H1 (cell line): ENCODE measurements around the gene SIGLEC6. TPM values are rescaled to one million over a fixed set of nuclear protein-coding genes. Genes with fewer than 3 reads are reported as not detected.

Experiments
- CTCF ChIA-PET: fragments of 300-600 bp; sonication (Branson Sonifier 250); formaldehyde crosslinking; loops from one replicate; lab custom pipeline; 2021; ENCODE audit not compliant: partially characterized antibody; lab: Charles Lee
- POLR2A ChIA-PET: fragments of 300-600 bp; sonication (Branson Sonifier 250); formaldehyde crosslinking; loops from one replicate; lab custom pipeline; 2021; ENCODE audit warnings: inconsistent platforms; ENCODE audit not compliant: partially characterized antibody; lab: Charles Lee
- DNase-seq, 2 experiments: peaks; one replicate each; pipeline versions ENCODE4 v3.0.0 to v3.0.0-alpha.2; 2010 to 2022; ENCODE audit warnings: low spot score in 2 of 2, low read depth in 1 of 2, mixed read lengths in 1 of 2
- FAIRE-seq: peaks from 2 replicates; lab custom pipeline; 2011; peaks lifted over from hg19 to GRCh38; lab: Jason Lieb, UNC
- H2AFZ ChIP-seq: 2 replicates; pipeline ENCODE4 v1.8.1; 2012; ENCODE audit warnings: low read length, inconsistent platforms
- H2AK5ac ChIP-seq: 2 replicates; pipeline ENCODE4 v1.6.1; 2013; ENCODE audit warnings: low read depth, low read length
- H2BK120ac ChIP-seq: replicated peaks from 2 replicates; pipeline ENCODE3; 2013; ENCODE audit warnings: low read depth, low read length, inconsistent platforms
- H2BK12ac ChIP-seq: 2 replicates; pipeline ENCODE4 v1.6.1; 2013; ENCODE audit warnings: low read depth, low read length
- H2BK15ac ChIP-seq: 2 replicates; pipeline ENCODE4 v1.6.1; 2013; ENCODE audit warnings: low read length
- H2BK20ac ChIP-seq: 2 replicates; pipeline ENCODE4 v1.6.1; 2013; ENCODE audit warnings: low read length
- H2BK5ac ChIP-seq: 2 replicates; pipeline ENCODE4 v1.6.1; 2013; ENCODE audit warnings: low read depth, low read length
- H3K14ac ChIP-seq: 2 replicates; pipeline ENCODE4 v1.6.1; 2013; ENCODE audit warnings: inconsistent platforms; ENCODE audit not compliant: insufficient read length
- H3K18ac ChIP-seq: 2 replicates; pipeline ENCODE4 v1.6.1; 2013; ENCODE audit warnings: low read length; ENCODE audit errors: extremely low read depth
- H3K23ac ChIP-seq: 2 replicates; pipeline ENCODE4 v1.6.1; 2013; ENCODE audit warnings: inconsistent platforms; ENCODE audit not compliant: insufficient read length
- H3K23me2 ChIP-seq: 2 replicates; pipeline ENCODE4 v1.6.1; 2013; ENCODE audit warnings: low read depth, low read length
- H3K27ac ChIP-seq: 2 replicates; pipeline ENCODE4 v1.6.1; 2011; ENCODE audit warnings: low read depth, low read length, inconsistent platforms
- H3K27me3 ChIP-seq, 4 experiments: replicated peaks in 1 of 4; 1 replicate in 1 of 4; 2 replicates in 3 of 4; pipeline versions ENCODE4 v1.6.1 to v1.8.1; 2011 to 2013; ENCODE audit warnings: low read length in 3 of 4, mild to moderate bottlenecking in 3 of 4, inconsistent platforms in 2 of 4, mixed read lengths in 2 of 4, moderate library complexity in 1 of 4; ENCODE audit not compliant: control insufficient read depth in 3 of 4, insufficient read depth in 3 of 4; ENCODE audit errors: extremely low read depth in 1 of 4
- H3K36me3 ChIP-seq, 4 experiments: 2 replicates each; pipeline versions ENCODE4 v1.6.1 to v1.8.1; 2011 to 2013; ENCODE audit warnings: mild to moderate bottlenecking in 4 of 4, low read length in 3 of 4, moderate library complexity in 2 of 4, control low read depth in 1 of 4, inconsistent platforms in 1 of 4; ENCODE audit not compliant: insufficient read depth in 4 of 4, control insufficient read depth in 2 of 4
- H3K4ac ChIP-seq: replicated peaks from 2 replicates; pipeline ENCODE3; 2013; ENCODE audit warnings: low read length, low read depth, mixed read lengths, inconsistent platforms; ENCODE audit not compliant: insufficient read length
- H3K4me1 ChIP-seq, 4 experiments: replicated peaks in 1 of 4; 1 replicate in 1 of 4; 2 replicates in 3 of 4; pipeline versions ENCODE4 v1.6.1 to v1.8.1; 2011 to 2013; ENCODE audit warnings: low read length in 3 of 4, inconsistent platforms in 2 of 4, mixed read lengths in 1 of 4; ENCODE audit not compliant: insufficient read depth in 4 of 4, control insufficient read depth in 3 of 4
- H3K4me2 ChIP-seq, 2 experiments: 2 replicates each; pipeline versions ENCODE4 v1.6.1 to v1.8.1; 2011 to 2013; ENCODE audit warnings: low read depth in 2 of 2, low read length in 2 of 2, control low read depth in 1 of 2, inconsistent platforms in 1 of 2, mild to moderate bottlenecking in 1 of 2; ENCODE audit not compliant: insufficient read depth in 1 of 2
- H3K4me3 ChIP-seq, 4 experiments: fragments of 200-600, 300-600 bp in 1 of 4; sonication (generic), shearing (Covaris generic), sonication (Bioruptor Twin) in 1 of 4; 2 replicates each; pipeline versions ENCODE4 v1.5.1 to v1.8.1; 2011 to 2016; ENCODE audit warnings: low read length in 4 of 4, low read depth in 3 of 4, control low read depth in 2 of 4, inconsistent platforms in 2 of 4, mild to moderate bottlenecking in 2 of 4, mixed read lengths in 1 of 4, moderate library complexity in 1 of 4; ENCODE audit not compliant: insufficient read depth in 2 of 4; ENCODE audit errors: extremely low read depth in 1 of 4
- H3K56ac ChIP-seq: replicated peaks from 2 replicates; pipeline ENCODE3; 2013; ENCODE audit warnings: low read depth, mild to moderate bottlenecking, mixed read lengths, low read length, inconsistent platforms; ENCODE audit not compliant: insufficient read length
- H3K79me1 ChIP-seq: 2 replicates; pipeline ENCODE4 v1.6.1; 2013; ENCODE audit warnings: low read depth, low read length, control low read depth
- H3K79me2 ChIP-seq, 2 experiments: 2 replicates each; pipeline versions ENCODE4 v1.6.1 to v1.8.1; 2012 to 2013; ENCODE audit warnings: low read length in 2 of 2, mild to moderate bottlenecking in 2 of 2, inconsistent platforms in 1 of 2; ENCODE audit not compliant: insufficient read depth in 2 of 2, control insufficient read depth in 1 of 2
- H3K9ac ChIP-seq, 4 experiments: replicated peaks in 1 of 4; 1 replicate in 1 of 4; 2 replicates in 3 of 4; pipeline versions ENCODE4 v1.6.1 to v1.8.1; 2011 to 2013; ENCODE audit warnings: low read depth in 3 of 4, low read length in 3 of 4, control low read depth in 2 of 4, mild to moderate bottlenecking in 2 of 4, moderate library complexity in 2 of 4, inconsistent platforms in 1 of 4; ENCODE audit errors: extremely low read depth in 1 of 4
- H3K9me3 ChIP-seq, 2 experiments: 2 replicates each; pipeline versions ENCODE4 v1.6.1 to v1.8.1; 2012 to 2013; ENCODE audit warnings: mild to moderate bottlenecking in 2 of 2, moderate library complexity in 2 of 2, control low read depth in 1 of 2, inconsistent platforms in 1 of 2, low read depth in 1 of 2, low read length in 1 of 2, mixed read lengths in 1 of 2; ENCODE audit not compliant: insufficient read depth in 2 of 2
- H4K20me1 ChIP-seq, 2 experiments: replicated peaks in 1 of 2; 2 replicates each; pipeline versions ENCODE3 to v1.8.1; 2011 to 2013; ENCODE audit warnings: inconsistent platforms in 2 of 2, low read length in 2 of 2, mild to moderate bottlenecking in 1 of 2; ENCODE audit not compliant: insufficient read depth in 2 of 2, control insufficient read depth in 1 of 2
- H4K5ac ChIP-seq: 2 replicates; pipeline ENCODE4 v1.6.1; 2013; ENCODE audit warnings: low read length, low read depth, mixed read lengths, inconsistent platforms; ENCODE audit not compliant: insufficient read length
- H4K8ac ChIP-seq: 2 replicates; pipeline ENCODE4 v1.8.0; 2013; ENCODE audit warnings: mild to moderate bottlenecking, moderate library complexity, low read length, inconsistent platforms; ENCODE audit not compliant: insufficient read depth; ENCODE audit errors: extremely low read depth
- H4K91ac ChIP-seq: replicated peaks from 2 replicates; pipeline ENCODE3; 2013; ENCODE audit warnings: low read length, mixed read lengths, inconsistent platforms; ENCODE audit not compliant: insufficient read length
- ASH2L ChIP-seq: fragments of 200-600, 300-600 bp; sonication (generic); IDR thresholded peaks from one replicate; pipeline ENCODE4 v1.7.1; 2017; ENCODE audit warnings: low read length
- CTCF ChIP-seq, 3 experiments: IDR thresholded peaks; 1 replicate in 2 of 3; 2 replicates in 1 of 3; pipeline versions ENCODE4 v1.5.1 to v1.6.1; 2011; ENCODE audit warnings: low read length in 3 of 3, mild to moderate bottlenecking in 3 of 3, inconsistent platforms in 2 of 3, low read depth in 1 of 3, moderate library complexity in 1 of 3; ENCODE audit not compliant: insufficient read depth in 1 of 3; ENCODE audit errors: control extremely low read depth in 1 of 3
- HDAC6 ChIP-seq: IDR thresholded peaks from one replicate; pipeline ENCODE4 v1.7.1; 2012; ENCODE audit warnings: low read depth, mild to moderate bottlenecking, inconsistent platforms, low read length, moderate library complexity
- KDM1A ChIP-seq: fragments of 200-600, 300-600 bp; sonication (generic); IDR thresholded peaks from 2 replicates; pipeline ENCODE4 v1.7.1; 2016; ENCODE audit warnings: mild to moderate bottlenecking, low read length, borderline replicate concordance
- POU5F1 ChIP-seq: IDR thresholded peaks from 2 replicates; pipeline ENCODE4 v1.6.1; 2011; ENCODE audit warnings: low read depth, mild to moderate bottlenecking, low read length, moderate library complexity
- RNF2 ChIP-seq: fragments of 200-900, 300-1000 bp; sonication (generic); IDR thresholded peaks from 2 replicates; pipeline ENCODE4 v1.7.1; 2016; ENCODE audit warnings: borderline replicate concordance, low read depth, mild to moderate bottlenecking, antibody characterized with exemption, low read length; ENCODE audit not compliant: poor library complexity, severe bottlenecking; ENCODE audit errors: missing control alignments
- TAF1 ChIP-seq: IDR thresholded peaks from 2 replicates; pipeline ENCODE4 v1.6.1; 2011; ENCODE audit warnings: mild to moderate bottlenecking, low read depth, low read length
- TEAD4 ChIP-seq: IDR thresholded peaks from 2 replicates; pipeline ENCODE4 v1.6.1; 2012; ENCODE audit warnings: low read depth, low read length, inconsistent platforms, mixed read lengths
- WGBS, 2 experiments: shearing (Covaris generic) in 1 of 2; methylation state at CpG; one replicate each; pipeline versions ENCODE4 v1.1.6 to v1.1.7; 2013 to 2015; ENCODE audit warnings: low lambda C conversion rate in 2 of 2, mixed read lengths in 2 of 2, inconsistent platforms in 1 of 2, low coverage in 1 of 2, missing lambda C conversion rate in 1 of 2; ENCODE audit not compliant: insufficient replicate concordance in 2 of 2, insufficient coverage in 1 of 2, insufficient read length in 1 of 2; ENCODE audit errors: extremely low coverage in 1 of 2, missing lambda C conversion rate in 1 of 2; 5-methylcytosine and 5-hydroxymethylcytosine counted together
- polyA plus RNA-seq, 7 experiments: library from polyadenylated mRNA; depleted of rRNA in 3 of 7; stranded (reverse) in 5 of 7; unstranded in 2 of 7; fragments of >200 nt in 5 of 7; fragments of 200-250 nt in 2 of 7; gene quantifications; 1 replicate in 5 of 7; 2 replicates in 1 of 7; 4 replicates in 1 of 7; pipeline versions ENCODE4 v1.2.1 to v1.2.3, GENCODE V29; 2011 to 2013; ENCODE audit warnings: missing spikeins in 2 of 7, mixed read lengths in 2 of 7
- total RNA-seq: library from RNA; stranded (reverse); fragmentation: NEBNext Ultra II Directional; extraction: Animal tissue kit (Norgen Biotek cat#: 25700); gene quantifications from 2 replicates; pipeline ENCODE4 v1.2.1, GENCODE V29; 2021

The SIGLEC6 gene
- total and polyA plus RNA-seq, 2 of the 8 experiments (the other 6 are each of a cell fraction or from before 2014, with no cell fraction given), result 0.05 TPM; not detected in 1

GRCh38 chr19:51541458-51542357 lies 10.2 kb upstream of the SIGLEC6 start:
- Histone ChIP-seq H2BK15ac (no peak overlapping the region), H2BK5ac (no peak overlapping the region), H3K9ac (no peak overlapping the region), H3K79me2 (no peaks in the 10 kb centered on the region), H3K23me2 (no peaks in the 10 kb centered on the region), H3K4ac (no peak overlapping the region), H3K27ac (no peak overlapping the region), H3K56ac (no peak overlapping the region), H4K20me1 (no peaks in the 10 kb centered on the region), H2BK120ac (no peak overlapping the region), H3K23ac (no peak overlapping the region), H4K8ac (peak overlapping the region; percentile 74), H3K79me1 (no peaks in the 10 kb centered on the region), H4K5ac (no peak overlapping the region), H3K14ac (no peak overlapping the region)
- POLR2A ChIA-PET, result no interaction called here
- 67% methylated on average over 10 of the region's 10 CpGs; no CpG with 5 or more reads in 1 of the 2 experiments for WGBS, 2 experiments
- CTCF ChIA-PET, result no interaction called here
- TF ChIP-seq POU5F1 (no peak), RNF2 (no peak), TEAD4 (no peak), ASH2L (no peak), HDAC6 (no peak), KDM1A (no peak), TAF1 (no peak), CTCF (IDR thresholded peaks at IDR 0.05; ENCODE audit: control extremely low read depth in 1 of 3, insufficient read depth in 1 of 3, low read depth in 1 of 3, low read length in 3 of 3) (no peak)
- TF ChIP-seq, all 59 proteins: peak for 0
- no peaks in the 10 kb centered on the region for H3K27me3 ChIP-seq
- no peak overlapping the region for H2AFZ ChIP-seq
- no peaks in the 10 kb centered on the region for H3K4me1 ChIP-seq
- no peak for DNase-seq
- H2AK5ac ChIP-seq, result no peak overlapping the region
- no peak overlapping the region for H2BK20ac ChIP-seq
- peaks cover 69 to 80% of the 10 kb centered on the region in 2 experiments for H3K9me3 ChIP-seq
- H3K4me2 ChIP-seq, result no peak overlapping the region
- no peak for FAIRE-seq
- H4K91ac ChIP-seq, result no peak overlapping the region
- H3K18ac ChIP-seq, result no peak overlapping the region; the same call in 1 of the 2 replicates
- H3K36me3 ChIP-seq, result no peaks in the 10 kb centered on the region
- H2BK12ac ChIP-seq, result no peak overlapping the region
- no peak overlapping the region for H3K4me3 ChIP-seq
